ENCODE results near the gene LEKR1.
"Not testable (repeated sequence)": the region's sequence is repeated elsewhere in the genome, so short reads cannot be mapped to it uniquely, and the experiment has no call there.

The LEKR1 gene

DNA sequence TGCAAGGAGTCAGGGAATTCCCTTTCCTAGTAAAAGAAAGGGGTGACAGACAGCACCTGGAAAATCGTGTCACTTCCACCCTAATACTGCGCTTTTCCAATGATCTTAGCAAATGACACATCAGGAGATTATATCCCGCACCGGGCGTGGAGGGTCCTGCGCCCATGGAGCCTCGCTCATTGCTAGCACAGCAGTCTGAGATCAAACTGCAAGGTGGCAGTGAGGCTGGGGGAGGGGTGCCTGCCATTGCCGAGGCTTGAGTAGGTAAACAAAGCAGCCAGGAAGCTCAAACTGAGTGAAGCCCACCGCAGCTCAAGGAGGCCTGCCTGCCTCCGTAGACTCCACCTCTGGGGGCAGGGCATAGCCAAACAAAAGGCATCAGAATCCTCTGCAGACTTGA is 140.2 kb downstream of the LEKR1 start:
- not testable (repeated sequence) for DNase-seq (ENCODE audit: extremely low read depth in 1 of 2, low read depth in 1 of 2)

- DNase-seq (ENCODE audit: extremely low read depth in 1 of 2, low read depth in 1 of 2): no peak
Observed at GRCh38 chr3:156973954-156974353, 147.8 kb downstream of the LEKR1 start.

- no peak for DNase-seq (ENCODE audit: extremely low read depth in 1 of 2, low read depth in 1 of 2)
Observed at GRCh38 chr3:156974931-156975330, 148.8 kb downstream of the LEKR1 start.

- no peak for DNase-seq (ENCODE audit: extremely low read depth in 1 of 2, low read depth in 1 of 2)
Observed at GRCh38 chr3:156975721-156976120, 149.6 kb downstream of the LEKR1 start.

DNA sequence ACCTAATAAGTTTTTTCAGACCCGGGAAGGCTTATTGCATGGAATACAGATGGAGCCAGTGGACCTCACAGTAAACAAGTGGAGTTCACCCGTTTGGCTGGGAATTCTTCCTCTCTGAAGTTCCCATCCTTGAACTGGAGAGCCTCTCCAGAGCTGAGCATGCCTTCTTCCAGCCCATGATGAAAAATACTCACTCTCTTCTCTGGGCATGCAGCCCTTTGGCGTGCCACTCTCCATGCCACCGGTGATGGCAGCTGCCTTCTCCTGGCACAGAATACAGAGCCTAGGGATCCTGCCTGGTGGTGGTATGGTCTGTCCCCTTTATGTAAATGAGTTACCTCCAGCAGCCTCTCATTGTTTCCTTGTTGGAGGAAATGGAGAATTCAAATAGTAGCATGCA is 150.8 kb downstream of the LEKR1 start:
- no peak for DNase-seq (ENCODE audit: extremely low read depth in 1 of 2, low read depth in 1 of 2)

GRCh38 chr3:156978481-156978961 is 152.4 kb downstream of the LEKR1 start:
- no peak for DNase-seq (ENCODE audit: extremely low read depth in 1 of 2, low read depth in 1 of 2)

DNA sequence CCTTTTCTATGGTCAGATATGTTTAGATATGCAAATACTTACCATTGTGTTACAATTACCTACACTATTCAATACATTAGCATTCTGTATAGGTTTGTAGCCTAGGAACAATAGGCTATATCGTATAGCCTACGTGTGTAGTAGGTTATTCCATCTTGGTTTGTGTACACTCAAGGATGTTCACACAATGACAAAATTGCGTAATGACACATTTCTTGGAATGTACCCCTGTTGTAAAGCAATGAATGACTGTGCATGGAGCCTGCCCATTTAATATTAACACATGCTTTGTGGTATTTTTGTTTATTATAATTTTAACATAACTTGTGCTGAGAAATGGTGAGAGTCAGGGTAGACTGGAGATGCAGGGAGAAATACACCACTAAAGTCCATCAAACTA is 154.9 kb downstream of the LEKR1 start:
- DNase-seq (ENCODE audit: extremely low read depth in 1 of 2, low read depth in 1 of 2): no peak

GRCh38 chr3:156983559-156983958 is 157.4 kb downstream of the LEKR1 start:
- DNase-seq (ENCODE audit: extremely low read depth in 1 of 2, low read depth in 1 of 2): no peak

GRCh38 chr3:156985711-156986110 is 159.6 kb downstream of the LEKR1 start:
- no peak for DNase-seq (ENCODE audit: extremely low read depth in 1 of 2, low read depth in 1 of 2)

DNA sequence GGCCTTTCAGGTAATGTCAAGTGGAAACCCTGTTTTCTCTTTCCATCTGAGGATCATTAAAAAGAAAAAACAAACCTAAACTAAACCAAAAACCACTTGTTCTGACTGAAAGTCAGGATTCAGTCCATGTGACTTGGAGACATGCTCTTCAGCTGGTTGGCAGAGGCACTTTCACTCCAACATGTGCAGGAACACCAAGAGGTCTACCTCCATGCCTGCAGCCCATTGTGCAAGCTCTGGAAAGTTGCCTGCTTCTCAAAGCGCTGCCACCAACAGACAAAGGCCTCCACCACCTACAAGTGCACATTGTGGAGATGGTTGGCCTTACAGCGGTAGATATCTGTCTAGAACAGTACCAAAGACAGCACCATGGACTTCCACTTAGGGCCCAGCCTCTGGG is 161.8 kb downstream of the LEKR1 start:
- no peak for DNase-seq (ENCODE audit: extremely low read depth in 1 of 2, low read depth in 1 of 2)

DNA sequence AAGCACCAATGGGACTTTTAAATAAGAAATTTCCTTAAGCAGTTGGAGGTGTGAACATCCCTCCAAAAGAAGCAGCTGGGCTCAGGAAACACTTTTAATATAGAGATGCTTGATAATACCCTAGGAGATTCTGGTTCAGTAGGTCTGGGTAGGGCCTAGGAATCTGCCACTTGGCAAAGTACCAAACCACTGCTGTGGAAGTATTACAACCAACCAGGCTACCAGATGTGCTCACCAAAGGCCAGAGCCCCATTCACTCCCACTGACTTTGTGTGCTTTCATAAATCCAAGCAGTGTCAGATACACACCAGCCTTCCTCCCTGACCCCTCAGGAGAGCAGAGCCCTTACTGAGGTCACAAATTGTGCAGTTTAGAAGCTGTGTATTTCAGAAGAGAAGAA is 171.2 kb downstream of the LEKR1 start:
- DNase-seq (ENCODE audit: extremely low read depth in 1 of 2, low read depth in 1 of 2): no peak

GRCh38 chr3:157001221-157001957 is 175.2 kb downstream of the LEKR1 start:
- DNase-seq (ENCODE audit: extremely low read depth in 1 of 2, low read depth in 1 of 2): no peak

- no peak for DNase-seq (ENCODE audit: extremely low read depth in 1 of 2, low read depth in 1 of 2)
Observed at GRCh38 chr3:157021679-157022078, 195.5 kb downstream of the LEKR1 start.

DNA sequence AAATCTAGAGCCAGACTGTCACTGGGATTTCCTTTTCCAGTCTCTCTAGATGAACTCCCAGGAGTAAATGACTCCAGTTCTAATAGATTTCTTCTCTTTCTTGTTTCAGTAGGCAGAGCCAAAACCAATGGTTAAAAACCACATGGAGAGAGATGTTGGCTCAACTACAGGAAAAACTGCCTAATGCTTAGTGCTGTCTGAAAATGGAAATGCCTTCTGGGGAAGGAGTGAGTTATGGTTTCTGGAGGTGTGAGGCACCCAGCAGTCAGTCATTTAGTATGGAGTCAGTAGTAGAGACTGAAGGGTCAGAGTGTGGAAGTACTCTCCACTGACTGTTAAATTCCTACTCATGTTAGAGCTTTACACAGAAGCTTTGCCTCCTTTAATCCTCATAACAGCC is 197.1 kb downstream of the LEKR1 start:
- no peak for DNase-seq (ENCODE audit: extremely low read depth in 1 of 2, low read depth in 1 of 2)

DNA sequence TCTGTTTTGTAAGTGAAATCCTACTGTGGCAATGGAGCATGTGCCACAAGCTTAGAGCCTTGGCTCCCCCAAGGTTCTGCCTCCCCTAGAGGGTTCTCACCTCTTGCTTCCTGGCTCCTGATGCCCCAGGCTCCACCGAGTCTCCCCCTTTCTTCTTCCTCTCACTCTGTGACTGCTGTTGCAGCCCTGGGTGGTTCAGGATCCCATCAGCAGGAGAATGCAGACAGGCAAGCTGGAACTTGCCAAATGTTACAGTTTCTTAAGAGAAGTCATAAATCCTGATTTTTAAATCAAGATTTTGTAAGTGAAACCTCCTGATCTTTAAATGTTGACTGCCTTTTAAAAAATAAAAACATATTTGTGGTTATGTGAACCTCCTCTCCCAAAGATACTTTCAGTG is 199.9 kb downstream of the LEKR1 start:
- DNase-seq (ENCODE audit: extremely low read depth in 1 of 2, low read depth in 1 of 2): no peak

GRCh38 chr3:157027861-157028745 is 201.9 kb downstream of the LEKR1 start:
- DNase-seq (ENCODE audit: extremely low read depth in 1 of 2, low read depth in 1 of 2): no peak

GRCh38 chr3:157029365-157029790 is 203.2 kb downstream of the LEKR1 start:
- no peak for DNase-seq (ENCODE audit: extremely low read depth in 1 of 2, low read depth in 1 of 2)

DNA sequence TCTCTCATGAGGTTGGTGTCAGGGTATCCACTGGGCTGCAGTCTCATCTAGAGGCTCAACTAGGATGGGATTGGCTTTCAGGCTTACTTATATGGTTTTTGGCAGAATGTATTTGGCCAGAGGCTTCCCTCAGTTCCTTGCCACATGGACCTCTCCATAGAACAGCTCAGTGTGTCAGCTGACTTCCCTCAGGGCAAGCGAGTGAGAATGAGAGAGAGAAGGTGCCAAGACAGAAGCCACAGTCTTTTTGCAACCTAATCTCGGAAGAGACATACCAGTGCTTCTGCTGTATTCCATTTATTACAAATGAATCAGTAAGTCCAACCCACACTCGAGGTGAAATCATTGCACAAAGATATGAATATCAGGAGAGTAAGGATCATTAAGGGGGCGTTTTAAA is 204.6 kb downstream of the LEKR1 start:
- DNase-seq (ENCODE audit: extremely low read depth in 1 of 2, low read depth in 1 of 2): no peak

DNA sequence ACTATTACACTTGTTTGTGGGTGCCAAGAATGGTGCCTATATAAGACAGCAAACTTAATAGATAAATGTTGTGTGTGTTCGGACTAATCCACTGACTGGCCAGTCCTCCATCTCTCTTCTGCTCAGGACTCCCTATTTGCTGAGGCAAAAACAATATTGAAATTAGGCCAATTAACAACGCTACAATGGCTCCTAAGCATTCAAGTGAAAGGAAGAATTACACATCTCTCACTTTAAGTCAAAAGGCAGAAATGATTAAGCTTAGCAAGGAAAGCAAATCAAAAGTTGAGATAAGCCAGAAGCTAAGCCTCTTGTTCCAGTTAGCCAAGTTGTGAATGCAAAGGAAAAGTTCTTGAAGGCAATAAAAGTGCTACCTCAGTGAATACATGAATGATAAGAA is 206.8 kb downstream of the LEKR1 start:
- no peak for DNase-seq (ENCODE audit: extremely low read depth in 1 of 2, low read depth in 1 of 2)

GRCh38 chr3:157040456-157040855 is 214.3 kb downstream of the LEKR1 start:
- no peak for DNase-seq (ENCODE audit: extremely low read depth in 1 of 2, low read depth in 1 of 2)

- no peak for DNase-seq (ENCODE audit: extremely low read depth in 1 of 2, low read depth in 1 of 2)
Observed at GRCh38 chr3:157042226-157042625, 216.1 kb downstream of the LEKR1 start.

- DNase-seq (ENCODE audit: extremely low read depth in 1 of 2, low read depth in 1 of 2): no peak
Observed at GRCh38 chr3:157043771-157044170, 217.6 kb downstream of the LEKR1 start.
